ENCODE measurements around the gene WBP11.

GRCh38 chr12:14846876-14847580 lies 43.8 kb upstream of the WBP11 start:
- TF ChIP-seq CTCF (IDR thresholded peaks at IDR 0.05) (no peak), POLR2AphosphoS5 (IDR thresholded peaks at IDR 0.05; ENCODE audit: low read depth, low read length) (no peak), TCF7L2 (IDR thresholded peaks at IDR 0.05; ENCODE audit: low read depth, low read length) (no peak), SIN3A (IDR thresholded peaks at IDR 0.05; ENCODE audit: borderline replicate concordance, insufficient read depth, low read depth, low read length) (no peak), REST (IDR thresholded peaks at IDR 0.05; ENCODE audit: insufficient read depth in 1 of 2, low read depth in 2 of 2, low read length in 1 of 2) (no peak)

Data from Panc1 (cell line).